Colonic mucosa (tissue), 4 donors: ENCODE data around the gene GABARAP. TPM values are rescaled to one million over a fixed set of nuclear protein-coding genes. Genes with fewer than 3 reads are reported as not detected.
A peak's percentile ranks its signal among the peaks of the same experiment; 100 is the strongest.
"Not testable (repeated sequence)": the region's sequence is repeated elsewhere in the genome, so short reads cannot be mapped to it uniquely, and the experiment has no call there.

Experiments used
- DNase-seq: peaks from one replicate; pipeline ENCODE4 v3.0.0-alpha.2; 2020
- H3K27ac ChIP-seq: fragments of 200-600 bp; one replicate; pipeline ENCODE4 v1.8.0; 2021
- H3K27me3 ChIP-seq: fragments of 200-600 bp; one replicate; pipeline ENCODE4 v1.8.0; 2021
- H3K36me3 ChIP-seq: fragments of 200-600 bp; one replicate; pipeline ENCODE4 v1.8.0; 2021
- H3K4me1 ChIP-seq: fragments of 200-600 bp; one replicate; pipeline ENCODE4 v1.8.0; 2021; ENCODE audit warnings: mild to moderate bottlenecking
- H3K4me3 ChIP-seq: fragments of 200-600 bp; one replicate; pipeline ENCODE4 v1.8.0; 2021
- H3K9ac ChIP-seq, 2 donors: one replicate each; pipeline ENCODE4 v1.7.0; 2013; ENCODE audit warnings: control low read depth in 2 of 2, low read depth in 2 of 2, low read length in 2 of 2
- H3K9me3 ChIP-seq: fragments of 200-600 bp; one replicate; pipeline ENCODE4 v1.8.0; 2021
- CTCF ChIP-seq: fragments of 200-600 bp; IDR thresholded peaks from one replicate; pipeline ENCODE4 v1.8.0; 2022; ENCODE audit warnings: antibody characterized with exemption, mild to moderate bottlenecking
- intact Hi-C: fragments of 100-400 bp; cut with DNase I; formaldehyde crosslinking; loops from one replicate; pipeline ENCODE4 v1.14.1; 2022
- total RNA-seq, 2 donors: library from RNA; stranded (reverse); fragmentation: NEBNext Ultra II Directional in 1 of 2; extraction: Animal tissue kit (Norgen Biotek cat#: 25700) in 1 of 2; gene quantifications; one replicate each; pipeline ENCODE4 v1.2.1, GENCODE V29; 2021
- donor health status: healthy.
- donor health status: DM: no; HTN: no; CAD: no.
- donor health status: DM: no; HTN: no; CAD: no.

GABARAP gene
- total RNA-seq, 2 donors from 2014 or later = 378 to 513 TPM

- H3K4me1 ChIP-seq = peaks cover 13% of the 10 kb centered on the region
- no peaks in the 10 kb centered on the region for H3K27me3 ChIP-seq
- DNase-seq = no peak
- H3K9ac ChIP-seq = no peak overlapping the region
- no peaks in the 10 kb centered on the region for H3K36me3 ChIP-seq
- H3K27ac ChIP-seq = no peak overlapping the region
- TF ChIP-seq CTCF = no peak
- H3K9me3 ChIP-seq = no peaks in the 10 kb centered on the region
- intact Hi-C loops = no loop called here
- H3K4me3 ChIP-seq = no peak overlapping the region
Measured at GRCh38 chr17:7246779-7247178, 4.5 kb upstream of the GABARAP start.

- H3K9ac ChIP-seq = peak overlapping the region in 1 of 2 donors; percentile 100
- H3K9me3 ChIP-seq, intact Hi-C loops, H3K4me3 ChIP-seq, DNase-seq, H3K36me3 ChIP-seq, H3K27me3 ChIP-seq: not testable (repeated sequence)
- H3K4me1 ChIP-seq = peaks cover 14% of the 10 kb centered on the region
- H3K27ac ChIP-seq = peak overlapping the region; percentile 99
Measured at GRCh38 chr17:7243838-7244237, 1.6 kb upstream of the GABARAP start.

- Histone ChIP-seq H3K9ac (peak overlapping the region; percentile 71 to 100), H3K27ac (peak overlapping the region; percentile 99), H3K36me3 (peaks cover 5% of the 10 kb centered on the region), H3K4me3 (peak overlapping the region; percentile 83), H3K9me3 (no peaks in the 10 kb centered on the region), H3K4me1 (peaks cover 14% of the 10 kb centered on the region), H3K27me3 (no peaks in the 10 kb centered on the region)
- intact Hi-C loops = no loop called here
- no peak for TF ChIP-seq CTCF
- no peak for DNase-seq
Measured at GRCh38 chr17:7243453-7243729, 1.1 kb upstream of the GABARAP start.

- H3K9me3 ChIP-seq = no peaks in the 10 kb centered on the region
- intact Hi-C loops = no loop called here
- H3K36me3 ChIP-seq = peaks cover 5% of the 10 kb centered on the region
Measured at GRCh38 chr17:7242717-7243452, 636 bp upstream of the GABARAP start.

GRCh38 chr17:7241090-7241733 is 1.0 kb downstream of the GABARAP start:
- peak overlapping the region; percentile 83 for H3K4me3 ChIP-seq
- H3K27me3 ChIP-seq = no peaks in the 10 kb centered on the region
- peaks cover 14% of the 10 kb centered on the region for H3K4me1 ChIP-seq
- no peak for TF ChIP-seq CTCF
- intact Hi-C loops = no loop called here
- H3K27ac ChIP-seq = peak overlapping the region; percentile 99
- peak overlapping the region; percentile 90 to 100 for H3K9ac ChIP-seq
- no peaks in the 10 kb centered on the region for H3K9me3 ChIP-seq
- no peak for DNase-seq
- peaks cover 5% of the 10 kb centered on the region for H3K36me3 ChIP-seq

More at GRCh38 chr17:7242717-7243452, 636 bp upstream of the GABARAP start:
- DNase-seq = peak; percentile 98
- Histone ChIP-seq H3K9ac (peak overlapping the region; percentile 71 to 100), H3K27me3 (no peaks in the 10 kb centered on the region), H3K4me1 (peaks cover 14% of the 10 kb centered on the region), H3K4me3 (peak overlapping the region; percentile 83), H3K27ac (peak overlapping the region; percentile 99)
- no peak for TF ChIP-seq CTCF

- Histone ChIP-seq H3K36me3 (peaks cover 5% of the 10 kb centered on the region), H3K27me3 (no peaks in the 10 kb centered on the region), H3K9me3 (no peaks in the 10 kb centered on the region), H3K9ac (peak overlapping the region; percentile 26 to 100), H3K4me3 (peak overlapping the region; percentile 5), H3K4me1 (peaks cover 19% of the 10 kb centered on the region), H3K27ac (peak overlapping the region; percentile 99)
- no peak for TF ChIP-seq CTCF
- DNase-seq = no peak
- intact Hi-C loops = no loop called here
Measured at GRCh38 chr17:7240375-7240774, 1.9 kb downstream of the GABARAP start.
